CD4-positive, alpha-beta T cell (primary cell): ENCODE measurements around the gene THADA. TPM values are rescaled to one million over a fixed set of nuclear protein-coding genes. Genes with fewer than 3 reads are reported as not detected.

Source experiments
- ATAC-seq: fragments of 200-7000 bp; cut with Tn5 transposase; one replicate; pipeline ENCODE4 v1.10.0; 2022; ENCODE audit warnings: mild to moderate bottlenecking; ENCODE audit not compliant: poor library complexity
- CTCF ChIA-PET: fragments of 350-600 bp; sonication (Branson Sonifier 250); formaldehyde crosslinking; loops from one replicate; lab custom pipeline; 2021; ENCODE audit warnings: antibody characterized with exemption, inconsistent platforms; lab: Charles Lee
- POLR2A ChIA-PET: fragments of 350-600 bp; sonication (Branson Sonifier 250); formaldehyde crosslinking; loops from one replicate; lab custom pipeline; 2021; ENCODE audit warnings: antibody characterized with exemption, inconsistent platforms; lab: Charles Lee
- DNase-seq, 14 experiments: peaks; one replicate each; pipeline ENCODE4 v3.0.0-alpha.2; 2013 to 2020; ENCODE audit warnings: mixed read lengths in 2 of 14
- H3K27ac ChIP-seq, 2 donors: one replicate each; pipeline versions ENCODE4 v1.5.1 to v1.7.0; 2013; ENCODE audit warnings: low read length in 2 of 2, low read depth in 1 of 2, mild to moderate bottlenecking in 1 of 2
- H3K27me3 ChIP-seq, 2 experiments: 1 replicate in 1 of 2; 2 replicates in 1 of 2; pipeline versions ENCODE4 v1.6.1 to v1.7.0; 2013; ENCODE audit warnings: low read length in 2 of 2, control low read depth in 1 of 2, mild to moderate bottlenecking in 1 of 2, moderate library complexity in 1 of 2; ENCODE audit not compliant: insufficient read depth in 2 of 2, control insufficient read depth in 1 of 2
- H3K36me3 ChIP-seq: one replicate; pipeline ENCODE4 v1.6.1; 2013; ENCODE audit warnings: low read length, control low read depth; ENCODE audit not compliant: insufficient read depth
- H3K4me1 ChIP-seq: one replicate; pipeline ENCODE4 v1.6.1; 2013; ENCODE audit warnings: low read length, control low read depth; ENCODE audit not compliant: insufficient read depth
- H3K4me3 ChIP-seq: one replicate; pipeline ENCODE4 v1.5.1; 2013; ENCODE audit warnings: mild to moderate bottlenecking, low read length, moderate library complexity
- H3K9me3 ChIP-seq, 2 experiments: 1 replicate in 1 of 2; 2 replicates in 1 of 2; pipeline versions ENCODE4 v1.6.1 to v1.7.0; 2013; ENCODE audit warnings: low read length in 2 of 2, mild to moderate bottlenecking in 2 of 2, control low read depth in 1 of 2, moderate library complexity in 1 of 2; ENCODE audit not compliant: control insufficient read depth in 1 of 2, insufficient read depth in 1 of 2
- H3K27ac Mint-ChIP-seq: one replicate; pipeline ENCODE4 v1.8.0; 2020; ENCODE audit warnings: mixed read lengths
- H3K27me3 Mint-ChIP-seq: one replicate; pipeline ENCODE4 v1.8.0; 2021; ENCODE audit warnings: mixed read lengths
- H3K36me3 Mint-ChIP-seq: one replicate; pipeline ENCODE4 v1.8.0; 2021; ENCODE audit warnings: low read depth, mixed read lengths
- H3K4me1 Mint-ChIP-seq: one replicate; pipeline ENCODE4 v1.8.0; 2021; ENCODE audit warnings: low read depth, mixed read lengths
- H3K4me3 Mint-ChIP-seq: one replicate; pipeline ENCODE4 v1.8.0; 2020; ENCODE audit warnings: mild to moderate bottlenecking, mixed read lengths
- H3K9me3 Mint-ChIP-seq: one replicate; pipeline ENCODE4 v1.8.0; 2020; ENCODE audit warnings: mixed read lengths
- CTCF ChIP-seq: fragments of 200-600 bp; IDR thresholded peaks from one replicate; pipeline ENCODE4 v1.8.0; 2022; ENCODE audit warnings: antibody characterized with exemption, mild to moderate bottlenecking
- intact Hi-C, 2 experiments: fragments of 100-400 bp; cut with DNase I in 1 of 2; cut with micrococcal nuclease in 1 of 2; formaldehyde crosslinking; loops; one replicate each; pipeline versions ENCODE4 v1.15.1 to v1.9.0; 2023 to 2025; cut with DNase I, micrococcal nuclease
- total RNA-seq, 174 experiments: library from RNA in 2 of 174; stranded (reverse) in 2 of 174; gene quantifications; one replicate each; pipeline ENCODE4 v1.2.3 and lab custom pipeline; 2021 to 2026

The THADA gene
- total RNA-seq, 2 experiments from 2014 or later, result 29.3 to 32.9 TPM

- Histone ChIP-seq H3K4me1 (no peaks in the 10 kb centered on the region), H3K36me3 (peaks cover 22% of the 10 kb centered on the region), H3K4me3 (no peak overlapping the region), H3K9me3 (no peaks in the 10 kb centered on the region), H3K27ac (no peak overlapping the region), H3K27me3 (no peaks in the 10 kb centered on the region)
- H3K36me3 Mint-ChIP-seq, result peaks cover 46% of the 10 kb centered on the region
- ATAC-seq (no peak), DNase-seq (no peak)
- no peak for TF ChIP-seq CTCF
- ChIA-PET POLR2A (no interaction called here), CTCF (no interaction called here)
- H3K4me3 Mint-ChIP-seq, result no peak overlapping the region
- no peaks in the 10 kb centered on the region for H3K9me3 Mint-ChIP-seq
- peaks cover 22% of the 10 kb centered on the region for H3K4me1 Mint-ChIP-seq
- no peaks in the 10 kb centered on the region for H3K27me3 Mint-ChIP-seq
- intact Hi-C loops, result no loop called here
- H3K27ac Mint-ChIP-seq, result no peak overlapping the region
These were observed 204.0 kb downstream of the THADA start for GRCh38 chr2:43391878-43392215.

GRCh38 chr2:43391201-43391877, 204.5 kb downstream of the THADA start:
- H3K27me3 Mint-ChIP-seq, result no peaks in the 10 kb centered on the region
- Histone ChIP-seq H3K4me3 (no peak overlapping the region), H3K4me1 (no peaks in the 10 kb centered on the region), H3K9me3 (no peaks in the 10 kb centered on the region), H3K36me3 (peaks cover 17% of the 10 kb centered on the region), H3K27me3 (no peaks in the 10 kb centered on the region), H3K27ac (no peak overlapping the region)
- intact Hi-C loops, result no loop called here
- ChIA-PET POLR2A (interaction anchor here (0.7 kb wide), 1 partner anchor 54 kb away, joined by 4 read pairs; no protein-coding TSS in a partner anchor), CTCF (no interaction called here)
- no peak overlapping the region for H3K4me3 Mint-ChIP-seq
- no peak overlapping the region for H3K27ac Mint-ChIP-seq
- H3K9me3 Mint-ChIP-seq, result no peaks in the 10 kb centered on the region
- peaks cover 41% of the 10 kb centered on the region for H3K36me3 Mint-ChIP-seq
- H3K4me1 Mint-ChIP-seq, result peaks cover 23% of the 10 kb centered on the region
- ATAC-seq (no peak), DNase-seq (no peak)
- TF ChIP-seq CTCF, result no peak

- intact Hi-C loops, result no loop called here
- DNase-seq (no peak), ATAC-seq (no peak)
- Mint-ChIP-seq H3K27ac (no peak overlapping the region), H3K9me3 (no peaks in the 10 kb centered on the region), H3K36me3 (peaks cover 31% of the 10 kb centered on the region), H3K4me3 (no peak overlapping the region), H3K27me3 (no peaks in the 10 kb centered on the region), H3K4me1 (peaks cover 23% of the 10 kb centered on the region)
- H3K4me3 ChIP-seq, result no peak overlapping the region
- no peak for TF ChIP-seq CTCF
- CTCF ChIA-PET, result no interaction called here
- no peaks in the 10 kb centered on the region for H3K27me3 ChIP-seq
- POLR2A ChIA-PET, result no interaction called here
- no peaks in the 10 kb centered on the region for H3K4me1 ChIP-seq
- peaks cover 2% of the 10 kb centered on the region for H3K36me3 ChIP-seq
- no peaks in the 10 kb centered on the region for H3K9me3 ChIP-seq
- H3K27ac ChIP-seq, result no peak overlapping the region
These were observed 206.0 kb downstream of the THADA start for GRCh38 chr2:43389581-43390466.
